ENCODE measurements around the gene CDHR4.

DNA sequence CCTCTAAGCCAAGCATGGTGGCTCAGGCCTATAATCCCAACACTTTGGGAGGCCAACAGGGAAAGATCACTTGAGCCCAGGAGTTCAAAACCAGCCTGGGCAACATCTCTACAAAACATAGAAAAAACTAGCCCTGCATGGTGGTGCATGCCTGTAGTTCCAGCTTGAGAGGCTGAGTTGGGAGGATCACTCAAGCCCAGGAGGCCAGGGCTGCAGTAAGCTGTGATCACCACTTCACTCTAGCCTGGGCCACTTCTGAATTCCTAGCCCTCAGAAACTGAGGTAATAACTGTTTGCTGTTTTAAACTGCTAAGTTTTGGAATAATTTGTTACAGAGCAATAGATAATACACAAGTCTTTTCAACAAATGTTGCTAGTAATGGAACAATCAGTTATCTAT lies 29.7 kb downstream of the CDHR4 start:
- TF ChIP-seq POLR2A (IDR thresholded peaks at IDR 0.05; ENCODE audit: low read length) (no peak), GATA1 (IDR thresholded peaks at IDR 0.05; ENCODE audit: low read depth, low read length) (no peak)

Measured in erythroblast (primary cell).